GM12865 (cell line): Measurements from ENCODE around the gene SLC25A29.

ENCODE experiments used
- DNase-seq: peaks from one replicate; pipeline ENCODE4 v3.0.0; 2010; ENCODE audit warnings: low read depth
- H3K4me3 ChIP-seq: 2 replicates; pipeline ENCODE4 v1.5.1; 2011; ENCODE audit warnings: mild to moderate bottlenecking, low read depth, low read length, control low read depth
- CTCF ChIP-seq: IDR thresholded peaks from 2 replicates; pipeline ENCODE4 v1.5.1; 2011; ENCODE audit warnings: low read length, control low read depth, low read depth, inconsistent platforms; ENCODE audit not compliant: insufficient read depth; ENCODE audit errors: missing control alignments

The SLC25A29 gene

GRCh38 chr14:100296106-100296651 lies 10.1 kb downstream of the SLC25A29 start:
- TF ChIP-seq CTCF = no peak
- DNase-seq = no peak
- H3K4me3 ChIP-seq = no peak overlapping the region

- DNase-seq = no peak
- no peak overlapping the region for H3K4me3 ChIP-seq
- TF ChIP-seq CTCF = no peak
These were observed 10.7 kb downstream of the SLC25A29 start for GRCh38 chr14:100295376-100296105.

GRCh38 chr14:100294963-100295330 lies 11.3 kb downstream of the SLC25A29 start:
- DNase-seq = no peak
- H3K4me3 ChIP-seq = no peak overlapping the region
- no peak for TF ChIP-seq CTCF

- no peak for TF ChIP-seq CTCF
- no peak for DNase-seq
- H3K4me3 ChIP-seq = no peak overlapping the region
These were observed 11.9 kb downstream of the SLC25A29 start for GRCh38 chr14:100294213-100294962.

- no peak overlapping the region for H3K4me3 ChIP-seq
- no peak for TF ChIP-seq CTCF
- DNase-seq = no peak
These were observed 12.6 kb downstream of the SLC25A29 start for GRCh38 chr14:100293497-100294212.

GRCh38 chr14:100292776-100293461 lies 13.3 kb downstream of the SLC25A29 start:
- no peak overlapping the region for H3K4me3 ChIP-seq
- no peak for TF ChIP-seq CTCF
- no peak for DNase-seq
